GM12878 (cell line): Measurements from ENCODE around the gene PCDHGC4. TPM values are rescaled to one million over a fixed set of nuclear protein-coding genes. Genes with fewer than 3 reads are reported as not detected.

Experiments used
- ATAC-seq: fragments of 200-7000 bp; cut with Tn5 transposase; 3 replicates; pipeline ENCODE4 v1.9.1; 2020; ENCODE audit warnings: mild to moderate bottlenecking, moderate library complexity
- BruUV-seq: library from RNA; stranded (reverse); fragments of 400-500 nt; replicated peaks from 2 replicates; lab custom pipeline; 2021; lab: Mats Ljungman, UMichigan
- CTCF ChIA-PET: fragments of 300-600 bp; sonication (Branson Sonifier 250); formaldehyde crosslinking; extraction: SDS; loops from one replicate; lab custom pipeline; 2021; ENCODE audit warnings: inconsistent platforms; lab: Yijun Ruan, JAX
- POLR2A ChIA-PET: fragments of 350-600 bp; formaldehyde crosslinking; extraction: SDS; loops from one replicate; lab custom pipeline; 2021; ENCODE audit warnings: inconsistent platforms; lab: Charles Lee
- RAD21 ChIA-PET: fragments of 300-600 bp; sonication (Branson Sonifier 250); formaldehyde crosslinking; loops from one replicate; lab custom pipeline; 2023; ENCODE audit warnings: antibody characterized with exemption; ENCODE audit not compliant: unreplicated experiment; lab: Charles Lee
- SMC1A ChIA-PET: fragments of 300-600 bp; sonication (Branson Sonifier 250); formaldehyde crosslinking; loops from one replicate; lab custom pipeline; 2023; ENCODE audit not compliant: unreplicated experiment, uncharacterized antibody; lab: Charles Lee
- DNase-seq: peaks from one replicate; pipeline ENCODE4 v3.0.0-alpha.2; 2011; ENCODE audit warnings: low read depth, low spot score
- FAIRE-seq: peaks from 3 replicates; lab custom pipeline; 2011; peaks lifted over from hg19 to GRCh38; lab: Jason Lieb, UNC
- H2AFZ ChIP-seq: 2 replicates; pipeline ENCODE4 v1.6.0; 2011; ENCODE audit warnings: low read depth, low read length, control low read depth; ENCODE audit not compliant: control insufficient read depth
- H3K27ac ChIP-seq: 2 replicates; pipeline ENCODE4 v1.5.1; 2011; ENCODE audit warnings: control low read depth; ENCODE audit not compliant: control insufficient read depth, insufficient read depth
- H3K27me3 ChIP-seq, 2 experiments: replicated peaks in 1 of 2; 2 replicates each; pipeline versions ENCODE4 v1.6.0 to v1.6.1; 2011; ENCODE audit warnings: low read length in 1 of 2; ENCODE audit not compliant: control insufficient read depth in 2 of 2, insufficient read depth in 2 of 2
- H3K36me3 ChIP-seq, 2 experiments: 2 replicates each; pipeline ENCODE4 v1.5.1; 2011; ENCODE audit warnings: low read length in 1 of 2; ENCODE audit not compliant: control insufficient read depth in 2 of 2, insufficient read depth in 2 of 2
- H3K4me1 ChIP-seq: 2 replicates; pipeline ENCODE4 v1.6.1; 2011; ENCODE audit warnings: mild to moderate bottlenecking, low read length, moderate library complexity, mixed read lengths; ENCODE audit not compliant: control insufficient read depth, insufficient read depth
- H3K4me2 ChIP-seq: 2 replicates; pipeline ENCODE4 v1.6.0; 2011; ENCODE audit warnings: control low read depth; ENCODE audit not compliant: control insufficient read depth, insufficient read depth
- H3K4me3 ChIP-seq: fragments of 200-600 bp; sonication (generic); 2 replicates; pipeline ENCODE4 v1.5.1; 2016
- H3K79me2 ChIP-seq: 2 replicates; pipeline ENCODE4 v1.6.0; 2011; ENCODE audit warnings: low read length; ENCODE audit not compliant: control insufficient read depth, insufficient read depth
- H3K9ac ChIP-seq: 2 replicates; pipeline ENCODE4 v1.8.0; 2011; ENCODE audit warnings: low read length, control low read depth, mixed read lengths; ENCODE audit not compliant: control insufficient read depth, insufficient read depth
- H3K9me3 ChIP-seq: replicated peaks from 3 replicates; pipeline ENCODE4 v1.5.1; 2011; ENCODE audit warnings: mild to moderate bottlenecking, low read length; ENCODE audit not compliant: control insufficient read depth, insufficient read depth
- H4K20me1 ChIP-seq: 2 replicates; pipeline ENCODE4 v1.6.0; 2011; ENCODE audit not compliant: control insufficient read depth, insufficient read depth
- ATF7 ChIP-seq: fragments of 450-650 bp; IDR thresholded peaks from 2 replicates; pipeline ENCODE4 v1.6.1; 2016; ENCODE audit warnings: low read depth, mild to moderate bottlenecking
- CHD4 ChIP-seq: fragments of 200-600 bp; sonication (generic); IDR thresholded peaks from 2 replicates; pipeline ENCODE4 v1.6.1; 2016; ENCODE audit warnings: mild to moderate bottlenecking
- ESRRA ChIP-seq: IDR thresholded peaks from 2 replicates; pipeline ENCODE4 v1.6.1; 2012; ENCODE audit warnings: mild to moderate bottlenecking, low read length, improper control_type of control experiment
- MAX ChIP-seq: IDR thresholded peaks from 2 replicates; pipeline ENCODE4 v1.6.1; 2012; ENCODE audit warnings: low read depth, low read length, improper control_type of control experiment
- MTA3 ChIP-seq: IDR thresholded peaks from 2 replicates; pipeline ENCODE4 v1.6.1; 2012; ENCODE audit warnings: low read length, inconsistent platforms, borderline replicate concordance
- NFXL1 ChIP-seq: fragments of 450-650 bp; IDR thresholded peaks from 2 replicates; pipeline ENCODE4 v1.6.1; 2017; ENCODE audit warnings: antibody characterized with exemption, mild to moderate bottlenecking, borderline replicate concordance
- RB1 ChIP-seq: fragments of 450-650 bp; formaldehyde crosslinking; IDR thresholded peaks from 2 replicates; pipeline ENCODE4 v1.6.1; 2017; ENCODE audit warnings: mild to moderate bottlenecking, borderline replicate concordance
- ZNF24 ChIP-seq: fragments of 450-650 bp; IDR thresholded peaks from 2 replicates; pipeline ENCODE4 v1.6.1; 2017; ENCODE audit warnings: antibody characterized with exemption, mild to moderate bottlenecking
- ZNF687 ChIP-seq: fragments of 450-650 bp; IDR thresholded peaks from 2 replicates; pipeline ENCODE4 v1.6.1; 2017; ENCODE audit warnings: mild to moderate bottlenecking, moderate library complexity
- WGBS: methylation state at CpG from one replicate; pipeline ENCODE4 v1.1.6; 2016; ENCODE audit warnings: low lambda C conversion rate; ENCODE audit not compliant: insufficient replicate concordance, insufficient coverage; ENCODE audit errors: missing lambda C conversion rate; 5-methylcytosine and 5-hydroxymethylcytosine counted together
- in situ Hi-C: fragments of 300-500 bp; cut with MboI; formaldehyde crosslinking; loops from 9 replicates; pipeline ENCODE4 v1.14.3; 2018; ENCODE audit warnings: mixed read lengths
- intact Hi-C: fragments of 100-400 bp; cut with micrococcal nuclease; formaldehyde crosslinking; loops from one replicate; pipeline ENCODE4 v1.14.2; 2022; ENCODE audit not compliant: unreplicated experiment
- polyA plus RNA-seq, 11 experiments: library from polyadenylated mRNA; depleted of rRNA in 4 of 11; unstranded in 6 of 11; stranded (reverse) in 5 of 11; fragments of >200 nt; fragmentation: Nextera tagmentation in 4 of 11; fragmentation: Illumina TruSeq in 1 of 11; extraction: Ambion mirVana in 4 of 11; extraction: Trizol in 1 of 11; gene quantifications; 1 replicate in 1 of 11; 2 replicates in 10 of 11; pipeline versions ENCODE4 v1.2.1 to v1.2.3, GENCODE V29; 2011 to 2016; ENCODE audit warnings: inconsistent platforms in 2 of 11, missing spikeins in 2 of 11, low read depth in 1 of 11
- total RNA-seq, 4 experiments: library from RNA; depleted of rRNA in 3 of 4; stranded (reverse); fragments of >200 nt in 3 of 4; fragmentation: Illumina TruSeq in 1 of 4; extraction: Trizol in 1 of 4; gene quantifications; 2 replicates each; pipeline versions ENCODE4 v1.2.1 to v1.2.3, GENCODE V29; 2013 to 2021
- TF ChIP-seq, protein P1 (sequence below): fragments of 450-650 bp; IDR thresholded peaks from 2 replicates; pipeline ENCODE4 v1.6.1; 2017; ENCODE audit warnings: mild to moderate bottlenecking, low read depth, inconsistent platforms; ENCODE audit not compliant: poor library complexity, severe bottlenecking
- TF ChIP-seq, protein P2 (sequence below): fragments of 450-650 bp; IDR thresholded peaks from 2 replicates; pipeline ENCODE4 v1.6.1; 2016; ENCODE audit warnings: mild to moderate bottlenecking, moderate library complexity, borderline replicate concordance

PCDHGC4 gene
- total and polyA plus RNA-seq, 10 of the 15 experiments (the other 5 are each of a cell fraction or from before 2014, with no cell fraction given): 0.04 to 1.2 (median 0.52) TPM

DNA sequence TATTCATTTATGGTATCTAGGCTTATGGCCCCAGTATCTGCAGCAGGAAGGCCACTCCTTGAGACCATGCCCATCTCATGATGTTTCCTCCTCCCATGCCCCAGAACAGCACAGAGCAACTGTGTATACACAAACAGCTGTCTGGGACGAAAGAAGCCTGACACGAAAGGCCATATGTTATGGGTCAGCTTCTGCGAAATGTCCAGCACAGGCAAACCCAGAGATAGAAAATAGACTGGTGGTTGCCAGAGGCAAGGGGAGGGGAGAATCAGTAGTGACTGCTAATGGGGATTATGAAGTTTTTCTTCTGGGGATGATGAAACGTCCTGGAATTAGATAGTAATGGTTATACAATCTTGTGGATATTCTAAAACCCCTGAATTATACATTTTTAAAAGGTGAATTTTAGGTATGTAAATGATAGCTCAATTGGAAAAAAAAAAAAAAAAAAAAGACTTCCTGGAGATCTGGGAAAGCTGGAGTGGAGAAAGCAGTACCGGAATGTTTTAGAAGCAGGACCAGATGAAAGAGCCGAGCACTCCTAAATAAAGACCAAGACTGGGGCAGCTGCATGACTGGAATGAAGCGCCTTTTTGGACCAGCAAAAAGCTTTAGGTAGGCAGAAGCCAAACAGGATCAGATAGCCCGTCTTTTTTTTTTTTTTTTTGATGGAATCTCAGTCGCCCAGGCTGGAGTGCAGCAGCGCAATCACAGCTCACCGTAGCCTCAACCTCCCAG, 33.2 kb downstream of the PCDHGC4 start:
- DNase-seq (no peak), ATAC-seq (no peak), FAIRE-seq (no peak)
- Histone ChIP-seq H3K4me3 (no peak overlapping the region), H3K27ac (no peak overlapping the region), H3K4me1 (peaks cover 32% of the 10 kb centered on the region), H3K9ac (no peak overlapping the region), H4K20me1 (no peaks in the 10 kb centered on the region), H2AFZ (no peak overlapping the region), H3K79me2 (no peaks in the 10 kb centered on the region), H3K4me2 (no peak overlapping the region), H3K9me3 (no peaks in the 10 kb centered on the region), H3K36me3 (peaks cover 13 to 45% of the 10 kb centered on the region in 2 experiments), H3K27me3 (no peaks in the 10 kb centered on the region)
- RAD21 ChIA-PET: interaction anchor here (0.6 to 1.6 kb wide), 2 partner anchors 8 to 42 kb away, joined by 3 to 5 read pairs; partner anchors contain the start of gene PCDHGC3
- SMC1A ChIA-PET: interaction anchor here (0.6 to 1.2 kb wide), 3 partner anchors 10 to 248 kb away, joined by 3 to 4 read pairs (median 4); no protein-coding TSS in a partner anchor
- POLR2A ChIA-PET: interaction anchor here (0.6 to 1.0 kb wide), 4 partner anchors 106 to 1118 kb away, joined by 3 read pairs; partner anchors contain the start of genes HDAC3 and RELL2
- in situ Hi-C loops: no loop called here
- 100% methylated on average over 8 of the region's 11 CpGs for WGBS
- intact Hi-C loops: no loop called here
- CTCF ChIA-PET: interaction anchor here (0.6 to 1.6 kb wide), 4 partner anchors 43 to 105 kb away, joined by 3 to 6 read pairs (median 4); partner anchors contain the start of genes PCDHGA10 and PCDHGC3
- no TSS peak for BruUV-seq
- TF ChIP-seq CHD4 (no peak), MAX (no peak), ZNF687 (no peak), MTA3 (no peak), RB1 (no peak), ESRRA (no peak), ZNF24 (no peak), ATF7 (no peak), NFXL1 (no peak)
- TF ChIP-seq, protein P1, sequence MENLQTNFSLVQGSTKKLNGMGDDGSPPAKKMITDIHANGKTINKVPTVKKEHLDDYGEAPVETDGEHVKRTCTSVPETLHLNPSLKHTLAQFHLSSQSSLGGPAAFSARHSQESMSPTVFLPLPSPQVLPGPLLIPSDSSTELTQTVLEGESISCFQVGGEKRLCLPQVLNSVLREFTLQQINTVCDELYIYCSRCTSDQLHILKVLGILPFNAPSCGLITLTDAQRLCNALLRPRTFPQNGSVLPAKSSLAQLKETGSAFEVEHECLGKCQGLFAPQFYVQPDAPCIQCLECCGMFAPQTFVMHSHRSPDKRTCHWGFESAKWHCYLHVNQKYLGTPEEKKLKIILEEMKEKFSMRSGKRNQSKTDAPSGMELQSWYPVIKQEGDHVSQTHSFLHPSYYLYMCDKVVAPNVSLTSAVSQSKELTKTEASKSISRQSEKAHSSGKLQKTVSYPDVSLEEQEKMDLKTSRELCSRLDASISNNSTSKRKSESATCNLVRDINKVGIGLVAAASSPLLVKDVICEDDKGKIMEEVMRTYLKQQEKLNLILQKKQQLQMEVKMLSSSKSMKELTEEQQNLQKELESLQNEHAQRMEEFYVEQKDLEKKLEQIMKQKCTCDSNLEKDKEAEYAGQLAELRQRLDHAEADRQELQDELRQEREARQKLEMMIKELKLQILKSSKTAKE: no peak
- TF ChIP-seq, protein P2, sequence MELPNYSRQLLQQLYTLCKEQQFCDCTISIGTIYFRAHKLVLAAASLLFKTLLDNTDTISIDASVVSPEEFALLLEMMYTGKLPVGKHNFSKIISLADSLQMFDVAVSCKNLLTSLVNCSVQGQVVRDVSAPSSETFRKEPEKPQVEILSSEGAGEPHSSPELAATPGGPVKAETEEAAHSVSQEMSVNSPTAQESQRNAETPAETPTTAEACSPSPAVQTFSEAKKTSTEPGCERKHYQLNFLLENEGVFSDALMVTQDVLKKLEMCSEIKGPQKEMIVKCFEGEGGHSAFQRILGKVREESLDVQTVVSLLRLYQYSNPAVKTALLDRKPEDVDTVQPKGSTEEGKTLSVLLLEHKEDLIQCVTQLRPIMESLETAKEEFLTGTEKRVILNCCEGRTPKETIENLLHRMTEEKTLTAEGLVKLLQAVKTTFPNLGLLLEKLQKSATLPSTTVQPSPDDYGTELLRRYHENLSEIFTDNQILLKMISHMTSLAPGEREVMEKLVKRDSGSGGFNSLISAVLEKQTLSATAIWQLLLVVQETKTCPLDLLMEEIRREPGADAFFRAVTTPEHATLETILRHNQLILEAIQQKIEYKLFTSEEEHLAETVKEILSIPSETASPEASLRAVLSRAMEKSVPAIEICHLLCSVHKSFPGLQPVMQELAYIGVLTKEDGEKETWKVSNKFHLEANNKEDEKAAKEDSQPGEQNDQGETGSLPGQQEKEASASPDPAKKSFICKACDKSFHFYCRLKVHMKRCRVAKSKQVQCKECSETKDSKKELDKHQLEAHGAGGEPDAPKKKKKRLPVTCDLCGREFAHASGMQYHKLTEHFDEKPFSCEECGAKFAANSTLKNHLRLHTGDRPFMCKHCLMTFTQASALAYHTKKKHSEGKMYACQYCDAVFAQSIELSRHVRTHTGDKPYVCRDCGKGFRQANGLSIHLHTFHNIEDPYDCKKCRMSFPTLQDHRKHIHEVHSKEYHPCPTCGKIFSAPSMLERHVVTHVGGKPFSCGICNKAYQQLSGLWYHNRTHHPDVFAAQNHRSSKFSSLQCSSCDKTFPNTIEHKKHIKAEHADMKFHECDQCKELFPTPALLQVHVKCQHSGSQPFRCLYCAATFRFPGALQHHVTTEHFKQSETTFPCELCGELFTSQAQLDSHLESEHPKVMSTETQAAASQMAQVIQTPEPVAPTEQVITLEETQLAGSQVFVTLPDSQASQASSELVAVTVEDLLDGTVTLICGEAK: no peak
